Measurements from ENCODE around the gene SUN1. TPM values are rescaled to one million over a fixed set of nuclear protein-coding genes. Genes with fewer than 3 reads are reported as not detected.

SUN1 gene
- total RNA-seq, 1 donor from 2014 or later = 186 TPM

DNA sequence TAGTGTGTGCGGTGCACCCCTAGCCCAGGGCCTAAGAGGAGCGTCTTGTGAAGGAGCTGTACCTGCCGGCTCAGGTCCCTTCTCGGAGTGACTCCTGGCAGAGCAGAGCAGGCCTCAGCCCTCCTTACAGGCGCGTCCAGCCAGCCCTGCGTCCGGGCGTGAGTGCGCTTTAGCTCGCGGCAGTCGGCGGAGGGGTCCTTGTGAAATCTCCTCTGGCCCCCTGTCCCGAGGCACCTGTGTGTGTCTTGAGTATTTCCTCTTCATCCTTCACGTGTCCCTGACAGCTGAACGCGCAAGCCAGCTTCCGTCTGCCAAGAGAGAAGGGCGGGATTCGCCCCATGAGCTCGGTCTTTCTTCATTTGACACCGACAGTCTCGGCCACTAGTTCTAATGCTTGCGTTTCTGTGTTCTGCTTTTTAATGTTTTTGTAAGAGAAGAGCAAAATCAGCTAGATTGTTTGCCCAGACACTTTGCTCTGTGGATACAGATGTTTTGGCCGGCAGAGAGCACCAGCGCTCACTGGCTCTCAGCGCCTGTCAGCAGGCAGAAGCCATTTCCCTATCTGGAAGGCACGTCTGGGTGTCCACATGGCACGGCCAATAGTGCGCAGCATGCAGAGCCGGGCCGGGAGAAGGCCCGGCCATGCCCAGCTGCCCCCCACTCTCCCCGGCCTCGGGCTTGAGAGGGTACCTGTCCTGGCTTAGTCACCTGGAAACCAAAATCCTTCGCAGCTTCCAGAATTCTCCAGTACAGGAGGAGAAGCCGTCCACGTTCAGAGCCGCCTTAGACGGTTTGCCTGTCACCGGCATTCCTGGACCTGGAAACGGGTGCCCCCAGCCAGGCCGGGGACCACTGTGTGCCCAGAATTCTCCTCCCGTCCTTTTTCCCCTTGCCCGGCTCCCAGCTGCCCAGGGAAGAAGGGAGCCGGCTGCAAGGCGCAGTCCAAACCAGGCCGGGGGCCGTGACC, 51.1 kb downstream of the SUN1 start:
- DNase-seq (peak; percentile 55), ATAC-seq (peak; percentile 9)
- intact Hi-C loops (cut with micrococcal nuclease) = no loop called here

DNA sequence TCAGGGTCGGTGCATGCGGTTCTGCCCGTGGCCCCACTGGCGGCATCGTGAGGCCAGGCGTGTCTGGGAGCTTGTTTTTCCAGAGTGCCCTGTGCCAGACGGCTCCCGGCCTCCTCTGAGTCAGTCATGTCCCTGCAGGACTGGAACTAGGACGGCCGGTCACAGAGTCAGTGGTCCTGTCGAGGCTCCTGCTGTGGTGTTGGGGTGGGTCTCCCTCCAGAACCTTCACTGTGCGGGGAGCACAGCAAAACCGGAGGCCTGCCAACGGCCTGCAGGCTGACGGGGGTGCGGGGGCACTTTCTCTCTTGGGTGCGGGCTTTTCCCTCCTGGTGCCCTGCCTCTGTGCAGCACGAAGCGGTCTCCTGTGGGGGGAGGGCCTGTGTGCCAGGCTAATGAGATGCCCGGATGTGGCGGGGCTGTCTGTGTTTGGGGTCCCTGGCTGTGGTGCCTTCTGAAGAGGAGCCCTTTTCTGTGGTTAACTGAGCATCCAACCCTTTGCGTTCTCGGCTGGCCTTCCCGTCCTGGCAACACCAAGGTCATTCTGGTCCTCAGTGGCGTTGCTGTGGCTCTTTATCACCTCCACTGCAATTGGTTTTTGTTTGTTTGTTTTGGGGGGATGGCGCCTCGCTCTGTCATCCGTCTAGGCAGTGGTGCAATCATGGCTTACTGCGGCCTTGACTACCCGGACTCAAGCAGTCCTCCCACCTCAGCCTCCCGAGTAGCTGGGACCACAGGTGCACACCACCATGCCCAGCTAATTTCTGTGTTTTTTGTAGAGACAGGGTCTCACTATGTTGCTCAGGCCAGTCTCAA, 52.1 kb downstream of the SUN1 start:
- intact Hi-C loops (cut with micrococcal nuclease) = no loop called here
- ATAC-seq (no peak), DNase-seq (peak; percentile 34)

GRCh38 chr7:885261-885892, 53.1 kb downstream of the SUN1 start:
- intact Hi-C loops (cut with micrococcal nuclease) = no loop called here
- DNase-seq = peak; percentile 34
- no peak for ATAC-seq

GRCh38 chr7:885893-886625, 53.8 kb downstream of the SUN1 start:
- DNase-seq (peak; percentile 28), ATAC-seq (no peak)
- intact Hi-C loops (cut with micrococcal nuclease) = no loop called here

DNA sequence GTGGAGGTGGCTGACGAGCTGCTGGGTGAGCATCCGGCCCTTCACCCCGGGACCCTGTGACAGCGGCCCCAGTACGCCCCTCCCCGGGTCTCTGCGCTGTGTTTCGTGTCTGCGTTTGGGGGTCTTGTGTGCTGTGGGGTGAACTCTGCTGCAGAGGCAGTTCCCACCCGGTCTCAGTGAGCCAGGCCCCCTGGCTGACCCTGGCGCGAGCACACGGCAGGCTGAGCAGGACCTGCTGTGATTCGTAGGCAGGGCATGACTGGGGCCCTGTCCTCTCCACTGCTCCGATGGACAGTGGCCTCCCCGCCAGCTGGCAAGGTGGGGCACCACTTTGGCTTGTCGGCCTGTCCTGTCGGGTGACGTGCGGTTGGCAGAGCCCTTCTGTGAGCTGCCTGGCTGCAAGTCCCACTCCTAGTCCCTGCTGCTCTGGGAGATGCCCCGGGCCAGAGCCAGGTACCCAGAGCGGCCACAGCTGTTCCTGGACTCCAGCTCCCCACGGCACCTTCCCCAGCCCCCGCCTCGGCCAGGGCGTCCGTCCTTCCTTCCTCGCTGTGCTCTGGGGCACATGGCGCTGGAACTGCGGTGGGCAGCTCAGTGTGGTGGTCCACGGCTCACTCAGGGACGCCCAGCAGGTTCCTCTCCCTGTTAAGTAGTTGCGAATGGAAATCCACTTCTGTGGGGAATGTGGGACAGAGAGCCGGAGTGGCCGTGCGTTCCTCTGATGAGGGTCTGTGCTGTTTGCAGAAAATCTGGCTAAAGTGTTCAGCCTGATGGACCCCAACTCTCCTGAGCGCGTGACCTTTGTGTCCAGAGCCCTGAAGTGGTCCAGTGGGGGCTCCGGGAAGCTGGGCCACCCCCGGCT, 54.6 kb downstream of the SUN1 start:
- peak; percentile 91 for DNase-seq
- peak; percentile 91 for ATAC-seq
- intact Hi-C loops (cut with micrococcal nuclease) = no loop called here

- intact Hi-C loops (cut with micrococcal nuclease) = no loop called here
- ATAC-seq (no peak), DNase-seq (peak; percentile 29)
Measured at GRCh38 chr7:887488-887820, 55.2 kb downstream of the SUN1 start.

DNA sequence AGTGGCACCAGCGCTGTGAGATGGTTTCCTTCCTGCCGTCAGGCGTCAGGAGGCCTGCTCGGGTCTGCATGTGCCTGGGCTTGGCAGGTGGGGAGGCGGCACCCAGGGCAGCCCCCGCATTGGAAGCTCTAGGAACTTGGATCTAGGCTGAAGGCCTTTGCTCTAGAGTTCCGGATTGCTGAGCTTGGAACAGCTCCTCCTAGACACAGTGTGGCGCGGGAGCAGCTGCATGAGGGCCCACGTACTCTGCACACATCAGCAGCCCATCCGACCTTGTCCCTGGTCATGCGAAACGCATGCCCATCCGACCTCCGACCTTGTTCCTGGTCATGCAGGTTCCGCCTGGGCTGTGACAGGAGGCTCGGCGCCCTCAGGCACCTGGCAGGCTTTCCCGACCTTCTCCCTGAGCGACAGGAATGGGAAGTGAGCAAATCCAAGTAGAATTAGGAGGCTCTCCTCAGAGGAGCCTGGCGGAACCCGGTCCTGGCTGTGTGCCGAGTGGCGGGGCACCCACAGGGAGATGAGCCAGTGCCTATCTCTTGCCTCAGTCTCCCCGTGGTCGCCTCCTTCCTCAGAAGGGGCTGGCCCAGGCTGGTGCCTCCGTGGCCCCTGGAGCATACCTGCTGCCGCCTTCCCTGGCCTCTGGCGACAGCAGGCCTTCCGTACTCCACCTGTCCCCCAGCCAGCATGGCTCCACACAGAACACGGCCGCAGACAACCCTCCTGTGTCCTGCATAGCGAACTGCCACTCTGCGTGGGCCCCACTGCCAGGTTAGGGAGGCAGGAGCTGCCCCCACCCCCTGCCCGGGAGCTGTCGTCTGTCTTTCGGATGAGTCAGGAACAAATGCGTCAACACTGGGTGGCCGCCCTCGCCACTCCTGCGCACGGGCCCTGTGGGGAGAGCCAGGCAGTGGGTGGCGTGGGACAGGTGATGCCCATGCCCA, 56.1 kb downstream of the SUN1 start:
- DNase-seq = peak; percentile 27
- no peak for ATAC-seq
- intact Hi-C loops (cut with micrococcal nuclease) = no loop called here

- ATAC-seq (no peak), DNase-seq (peak; percentile 26)
- intact Hi-C loops (cut with micrococcal nuclease) = no loop called here
Measured at GRCh38 chr7:889025-889390, 56.7 kb downstream of the SUN1 start.

DNA sequence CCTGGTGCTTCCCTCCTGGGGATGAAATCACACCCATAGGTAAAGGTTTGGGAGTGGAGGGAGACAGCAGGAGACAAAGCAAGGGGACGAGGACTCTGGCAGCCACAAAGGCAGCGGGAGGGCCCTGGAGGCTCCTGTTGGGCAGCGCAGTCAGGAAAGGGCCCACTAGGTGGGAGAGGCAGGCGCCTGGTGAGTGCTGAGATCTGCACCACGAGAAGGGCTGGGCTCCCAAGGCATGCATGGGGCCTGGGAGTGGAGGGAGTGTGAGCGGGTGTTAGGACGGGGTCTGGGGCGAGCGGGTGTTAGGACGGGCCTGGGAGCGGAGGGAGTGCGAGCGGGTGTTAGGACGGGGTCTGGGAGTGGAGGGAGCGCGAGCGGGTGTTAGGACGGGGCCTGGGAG, 57.1 kb downstream of the SUN1 start:
- DNase-seq = peak; percentile 8
- intact Hi-C loops (cut with micrococcal nuclease) = no loop called here
- ATAC-seq = no peak

- ATAC-seq = no peak
- intact Hi-C loops (cut with micrococcal nuclease) = no loop called here
- DNase-seq = no peak
Measured at GRCh38 chr7:890868-891267, 58.6 kb downstream of the SUN1 start.

GRCh38 chr7:891291-891690, 59.0 kb downstream of the SUN1 start:
- ATAC-seq (no peak), DNase-seq (no peak)
- intact Hi-C loops (cut with micrococcal nuclease) = no loop called here

GRCh38 chr7:891805-892204, 59.5 kb downstream of the SUN1 start:
- ATAC-seq (no peak), DNase-seq (no peak)
- intact Hi-C loops (cut with micrococcal nuclease) = no loop called here

GRCh38 chr7:892648-893593, 60.6 kb downstream of the SUN1 start:
- intact Hi-C loops (cut with micrococcal nuclease) = no loop called here
- ATAC-seq (no peak), DNase-seq (no peak)

DNA sequence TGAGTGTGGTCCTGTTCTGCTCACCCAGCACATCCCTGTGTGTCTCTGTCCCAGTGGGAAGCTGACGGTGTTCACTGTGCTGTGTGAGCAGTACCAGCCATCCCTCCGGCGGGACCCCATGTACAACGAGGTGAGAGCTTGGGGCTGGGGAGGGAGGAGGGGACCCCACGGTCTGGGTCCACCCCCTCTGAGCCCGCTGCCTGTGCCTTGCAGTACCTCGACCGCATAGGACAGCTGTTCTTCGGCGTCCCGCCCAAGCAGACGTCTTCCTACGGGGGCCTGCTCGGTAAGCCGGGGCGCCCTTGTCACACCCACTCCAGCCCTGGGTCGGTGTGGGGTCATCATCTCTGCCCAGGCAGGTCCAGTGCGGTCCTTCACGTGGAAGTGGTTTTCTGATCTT, 61.4 kb downstream of the SUN1 start:
- intact Hi-C loops (cut with micrococcal nuclease) = no loop called here
- ATAC-seq (no peak), DNase-seq (no peak)

- DNase-seq (no peak), ATAC-seq (no peak)
- intact Hi-C loops (cut with micrococcal nuclease) = no loop called here
Measured at GRCh38 chr7:894164-894867, 62.0 kb downstream of the SUN1 start.

Measured in left ventricle myocardium superior (tissue), 1 donor.